GM12878 (cell line): ENCODE data around the gene MRPS18A.

ENCODE experiments used
- BHLHE40 ChIP-seq, 2 experiments: fragments of 450-650 bp in 1 of 2; IDR thresholded peaks; 2 replicates each; pipeline ENCODE4 v1.6.1; 2011 to 2017; ENCODE audit warnings: low read depth in 2 of 2, borderline replicate concordance in 1 of 2, improper control_type of control experiment in 1 of 2, low read length in 1 of 2, mild to moderate bottlenecking in 1 of 2
- CTCF ChIP-seq, 3 experiments: IDR thresholded peaks in 2 of 3; conservative IDR thresholded peaks in 1 of 3; 2 replicates each; pipeline ENCODE4 v1.5.1; 2011; ENCODE audit warnings: low read depth in 3 of 3, low read length in 3 of 3, mild to moderate bottlenecking in 3 of 3, control low read depth in 2 of 3, moderate library complexity in 2 of 3, inconsistent platforms in 1 of 3, mixed read lengths in 1 of 3; ENCODE audit not compliant: control insufficient read depth in 2 of 3, insufficient read depth in 1 of 3; ENCODE audit errors: extremely low read depth in 1 of 3
- POLR2A ChIP-seq: IDR thresholded peaks from 2 replicates; pipeline ENCODE4 v1.6.1; 2011; ENCODE audit warnings: low read depth, mild to moderate bottlenecking, low read length
- RAD51 ChIP-seq: fragments of 450-650 bp; IDR thresholded peaks from 2 replicates; pipeline ENCODE4 v1.6.1; 2016; ENCODE audit warnings: moderate library complexity, mild to moderate bottlenecking, inconsistent platforms
- REST ChIP-seq: IDR thresholded peaks from 2 replicates; pipeline ENCODE4 v1.6.1; 2012; ENCODE audit warnings: mild to moderate bottlenecking, low read depth, low read length
- STAT1 ChIP-seq: fragments of 450-650 bp; conservative IDR thresholded peaks from 2 replicates; pipeline ENCODE4 v1.6.1; 2014; ENCODE audit warnings: antibody characterized with exemption, mild to moderate bottlenecking

GRCh38 chr6:43687079-43687436, 533 bp downstream of the MRPS18A start:
- no peak for TF ChIP-seq STAT1
- no peak for TF ChIP-seq POLR2A
- TF ChIP-seq REST, result no peak
- TF ChIP-seq BHLHE40 (IDR thresholded peaks at IDR 0.05; ENCODE audit: borderline replicate concordance in 1 of 2, low read depth in 2 of 2, low read length in 1 of 2), result no peak
- no peak for TF ChIP-seq CTCF (IDR thresholded peaks at IDR 0.05 in 2 of 3, conservative IDR thresholded peaks at IDR 0.05 in 1 of 3; ENCODE audit: control insufficient read depth in 2 of 3, extremely low read depth in 1 of 3, insufficient read depth in 1 of 3, low read depth in 3 of 3, low read length in 3 of 3)
- TF ChIP-seq RAD51, result no peak
